GM18870 (cell line): ENCODE data around the gene GATA2.

Source experiments
- ATAC-seq: cut with Tn5 transposase; IDR thresholded peaks from one replicate; pipeline ENCODE4 v1.9.1; 2021; ENCODE audit warnings: moderate library complexity; ENCODE audit not compliant: unreplicated experiment

GATA2 gene

GRCh38 chr3:128492671-128493569 is at the start of gene GATA2:
Gene GATA2, minus strand, starts transcription at chr3:128493201. Its CDS starts 6,170 bp downstream, at chr3:128487031.
- no peak for ATAC-seq

DNA sequence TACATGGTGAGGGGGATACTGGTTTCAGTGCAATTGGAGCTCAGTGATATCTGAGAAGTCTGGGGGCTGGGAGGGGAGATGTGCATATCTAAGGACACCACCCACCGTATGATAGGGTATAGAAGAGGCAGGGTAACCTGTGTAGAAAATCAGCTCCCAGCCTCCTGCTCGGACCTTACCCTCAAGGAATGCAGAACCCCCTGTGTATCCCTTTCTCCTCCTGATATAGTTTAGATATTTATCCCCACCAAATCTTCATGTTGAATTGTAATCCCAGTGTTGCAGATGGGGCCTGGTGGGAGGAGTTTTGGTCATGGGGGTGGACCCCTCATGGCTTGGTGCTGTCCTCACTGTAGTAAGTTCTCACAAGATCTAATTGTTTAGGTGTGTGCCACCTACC is 48.2 kb upstream of the GATA2 start:
- ATAC-seq, result no peak

DNA sequence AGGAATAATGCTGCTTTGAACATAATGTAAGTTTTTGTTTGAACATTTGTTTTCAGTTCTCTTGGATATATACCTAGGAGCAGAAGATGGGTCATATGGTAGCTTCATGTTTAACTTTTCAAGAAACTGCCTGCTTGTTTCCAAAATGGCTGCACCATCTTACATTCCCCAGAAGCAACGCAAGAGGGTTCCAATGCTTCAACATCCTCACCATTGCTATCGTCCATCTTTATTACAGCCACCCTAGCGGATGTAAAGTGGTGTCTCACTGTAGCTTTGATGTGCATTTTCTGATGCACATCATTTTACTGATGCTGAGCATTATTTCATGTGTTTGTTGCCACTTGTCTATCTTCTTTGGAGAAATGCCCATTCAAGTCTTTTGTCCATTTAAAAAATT is 46.4 kb upstream of the GATA2 start:
- ATAC-seq, result no peak

DNA sequence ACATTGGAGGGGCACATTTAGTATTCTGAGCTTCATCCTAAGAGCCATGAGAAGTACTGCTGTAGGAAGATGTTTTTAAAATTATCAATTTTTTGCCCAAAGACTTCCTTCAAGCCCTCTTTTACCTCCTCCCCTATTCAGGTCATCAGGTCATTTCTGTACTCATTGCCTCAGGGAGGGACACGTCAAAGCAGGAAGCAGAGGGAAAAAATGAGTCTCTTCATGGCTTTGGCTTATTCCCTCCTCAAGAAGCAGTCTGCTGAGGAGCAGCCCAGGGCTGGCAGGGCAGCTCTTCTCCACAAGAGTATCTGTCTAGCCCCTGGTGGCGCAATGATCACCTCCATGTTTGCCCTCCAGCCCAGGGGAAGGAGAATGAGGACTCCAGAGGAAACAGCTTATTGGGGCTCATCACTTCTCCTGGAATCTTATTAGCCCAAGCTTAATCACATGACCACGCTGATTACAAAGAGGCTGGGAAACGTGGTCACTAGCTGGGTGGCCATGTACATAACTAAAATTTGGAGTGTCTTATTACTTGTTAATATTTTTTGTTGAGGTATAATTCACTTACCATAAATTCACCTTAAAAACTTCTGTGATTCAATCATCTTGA is 44.2 kb upstream of the GATA2 start:
- no peak for ATAC-seq

- ATAC-seq, result no peak
Observed at GRCh38 chr3:128532012-128532983, 39.3 kb upstream of the GATA2 start.

DNA sequence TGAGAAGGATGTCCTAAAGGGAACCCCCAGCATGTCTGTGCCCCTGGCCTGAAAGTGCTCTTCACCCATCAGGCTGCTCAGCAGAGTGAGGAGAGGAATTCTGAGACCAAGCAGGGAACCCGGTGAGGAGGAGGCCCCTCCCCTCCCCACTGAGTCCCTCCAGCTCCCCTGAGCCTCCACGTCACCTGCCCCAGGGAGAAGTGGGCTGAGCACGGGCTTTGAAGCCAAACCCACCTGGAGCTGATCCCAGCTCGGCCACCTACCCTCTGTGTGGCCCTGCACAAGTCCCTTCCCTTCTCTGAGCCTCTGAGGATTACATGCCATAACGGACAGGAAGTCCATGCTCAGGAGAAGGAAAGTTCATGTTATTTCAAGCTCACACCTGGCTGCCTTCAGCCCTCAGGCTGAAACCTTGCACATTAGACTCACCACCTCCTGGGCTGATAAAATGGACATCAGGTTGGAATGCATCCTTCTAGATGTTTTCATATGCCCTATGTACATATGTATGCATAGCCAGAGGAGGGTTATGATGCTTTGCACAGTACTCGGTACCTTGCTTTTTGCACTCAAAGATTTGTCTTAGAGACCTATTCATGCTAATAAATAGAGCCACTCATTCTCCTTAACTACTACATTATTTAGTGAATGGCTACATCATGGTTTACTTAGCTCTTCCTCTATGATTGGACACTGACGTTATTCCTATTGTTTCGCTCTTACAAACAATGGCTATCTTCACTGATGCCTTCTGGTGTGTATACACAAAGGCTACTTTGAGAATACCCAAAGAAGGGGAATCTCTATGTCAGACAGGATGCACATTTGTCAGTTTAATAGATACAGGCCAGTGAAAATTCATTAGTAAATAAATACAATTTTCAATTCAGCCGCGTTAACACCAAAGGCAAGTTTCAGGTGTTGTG is 31.6 kb upstream of the GATA2 start:
- ATAC-seq, result no peak

GRCh38 chr3:128523591-128523990 is 30.6 kb upstream of the GATA2 start:
- ATAC-seq, result no peak

DNA sequence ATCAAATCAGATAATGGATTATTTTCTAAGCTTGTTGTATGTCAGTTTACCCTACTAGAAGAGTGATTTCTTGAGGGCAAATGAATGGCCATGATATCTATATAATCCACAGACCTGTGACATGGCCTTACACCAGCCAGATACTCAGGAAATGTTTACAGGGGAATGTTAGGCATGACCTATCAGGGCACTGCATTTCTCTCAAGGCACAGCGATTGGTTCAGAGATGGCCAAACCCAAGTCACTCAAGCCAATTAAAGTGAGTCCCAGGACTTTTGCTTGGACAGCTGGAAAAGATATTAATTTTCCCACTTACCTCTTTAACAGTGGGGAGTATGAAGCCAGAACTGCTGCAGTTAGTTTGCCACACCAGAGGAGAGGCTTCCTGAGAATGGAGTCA is 28.7 kb upstream of the GATA2 start:
- ATAC-seq, result no peak

- ATAC-seq, result no peak
Observed at GRCh38 chr3:128518587-128519490, 25.8 kb upstream of the GATA2 start.

DNA sequence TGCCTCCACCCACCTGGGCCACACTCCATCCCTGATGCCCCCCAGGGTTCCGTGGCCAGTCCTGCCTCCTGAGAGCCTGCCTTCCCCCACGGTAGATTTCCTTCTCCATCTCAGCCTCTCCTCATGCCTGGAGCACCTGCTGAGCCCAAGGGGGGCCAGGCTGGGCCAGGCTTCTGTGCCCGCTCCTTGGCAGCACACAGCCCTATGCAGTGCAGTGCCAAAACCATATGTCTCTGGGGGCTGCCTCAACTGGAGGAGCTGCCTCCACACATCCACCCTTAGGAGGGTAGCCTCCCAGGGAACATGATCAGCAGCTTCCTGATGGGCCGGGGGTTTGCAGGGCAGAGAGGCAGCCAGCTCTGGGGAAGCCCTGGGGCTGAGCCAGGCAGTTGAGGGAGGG is 24.6 kb upstream of the GATA2 start:
- no peak for ATAC-seq

GRCh38 chr3:128515967-128516366 is 23.0 kb upstream of the GATA2 start:
- ATAC-seq, result no peak

- no peak for ATAC-seq
Observed at GRCh38 chr3:128508852-128509251, 15.9 kb upstream of the GATA2 start.

DNA sequence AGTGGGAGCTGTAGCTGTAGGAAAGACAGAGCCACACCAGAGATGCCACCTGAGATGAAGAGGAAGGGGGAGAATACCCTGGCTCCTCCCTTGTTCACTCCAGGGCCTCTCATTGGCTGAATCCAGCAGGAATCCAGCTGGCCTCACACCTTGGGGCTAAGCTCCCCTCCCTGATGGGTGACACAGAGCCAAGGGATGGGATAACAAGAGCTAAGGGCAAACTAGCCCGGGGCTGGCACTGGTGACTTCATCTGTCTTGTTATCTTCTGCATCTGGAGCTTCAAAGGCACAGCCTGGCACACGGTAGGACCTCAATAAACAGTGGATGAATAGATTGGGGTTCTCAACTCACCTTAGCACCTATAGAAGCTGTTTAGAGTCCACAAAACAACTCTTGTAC is 13.8 kb upstream of the GATA2 start:
- no peak for ATAC-seq

DNA sequence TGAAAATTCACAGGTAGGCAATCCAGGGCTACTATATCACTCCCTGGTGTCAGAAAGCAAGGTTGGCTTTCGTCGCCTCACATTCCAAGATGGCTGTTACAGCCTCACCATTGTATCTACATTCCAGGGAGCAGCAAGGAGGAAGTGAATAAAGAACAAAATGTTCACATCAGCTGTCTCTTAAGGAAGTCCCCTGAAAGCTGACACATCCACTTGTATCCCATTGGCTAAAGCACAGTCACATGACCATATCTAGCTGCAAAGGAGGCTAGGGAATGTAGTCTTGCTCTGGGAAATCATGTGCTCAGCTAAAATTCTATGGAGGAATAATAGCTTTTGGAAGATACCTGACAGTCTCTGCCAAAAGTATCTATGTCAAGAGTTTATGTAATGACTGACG is 12.8 kb upstream of the GATA2 start:
- no peak for ATAC-seq

DNA sequence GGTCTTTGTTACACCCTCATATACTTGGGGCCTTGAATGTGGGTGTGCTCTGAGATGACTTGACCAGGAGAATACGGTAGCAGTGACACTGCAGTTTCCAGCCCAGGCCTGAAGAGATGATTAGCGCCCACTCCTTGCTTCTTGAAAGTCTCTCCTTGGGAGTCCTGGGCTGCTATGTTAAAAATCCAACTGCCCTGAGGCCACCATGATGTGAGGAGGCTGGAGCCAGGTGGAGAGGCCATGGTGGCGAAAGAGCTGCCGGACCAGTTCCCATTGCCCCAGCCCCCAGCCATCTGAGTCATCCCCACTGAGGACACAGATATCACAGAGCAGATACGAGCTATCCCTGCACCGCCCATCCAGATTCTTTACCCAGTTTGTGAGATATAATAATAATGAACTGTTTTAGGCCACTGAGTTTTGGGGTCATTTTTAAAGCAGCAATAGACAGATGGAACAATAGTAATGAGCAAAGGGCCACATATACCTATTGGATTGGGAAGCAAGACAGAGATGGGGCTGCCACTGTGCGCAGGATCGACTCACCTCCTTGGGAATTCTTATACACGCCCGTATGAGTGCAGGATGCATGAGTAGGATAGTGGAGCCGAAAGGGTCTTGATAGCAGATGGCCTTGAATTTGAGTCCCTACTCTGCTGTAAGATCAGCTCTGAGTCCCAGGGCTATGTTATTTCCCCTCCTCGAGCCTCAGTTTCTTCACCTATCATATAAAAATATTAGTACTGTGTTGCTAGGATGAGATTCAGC is 12.1 kb upstream of the GATA2 start:
- no peak for ATAC-seq

DNA sequence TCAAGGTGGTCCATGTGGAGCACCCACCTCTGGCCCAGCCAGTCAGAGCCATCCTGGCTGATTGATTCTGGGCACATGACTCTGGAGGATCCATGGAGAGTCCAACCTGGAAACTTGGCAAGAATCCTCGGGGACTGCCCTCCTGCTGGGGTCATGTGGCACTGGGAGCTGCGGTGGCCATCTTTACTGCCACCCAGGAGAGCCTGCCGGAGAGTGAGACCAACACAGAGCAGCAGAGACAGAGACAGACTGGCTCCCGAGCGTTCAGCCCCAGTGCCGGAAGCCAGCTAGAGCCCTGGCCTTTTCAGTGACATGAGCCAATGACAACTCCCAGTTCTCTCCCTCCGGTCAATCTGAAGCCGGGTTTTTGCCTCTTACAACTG is 11.5 kb upstream of the GATA2 start:
- ATAC-seq, result no peak

DNA sequence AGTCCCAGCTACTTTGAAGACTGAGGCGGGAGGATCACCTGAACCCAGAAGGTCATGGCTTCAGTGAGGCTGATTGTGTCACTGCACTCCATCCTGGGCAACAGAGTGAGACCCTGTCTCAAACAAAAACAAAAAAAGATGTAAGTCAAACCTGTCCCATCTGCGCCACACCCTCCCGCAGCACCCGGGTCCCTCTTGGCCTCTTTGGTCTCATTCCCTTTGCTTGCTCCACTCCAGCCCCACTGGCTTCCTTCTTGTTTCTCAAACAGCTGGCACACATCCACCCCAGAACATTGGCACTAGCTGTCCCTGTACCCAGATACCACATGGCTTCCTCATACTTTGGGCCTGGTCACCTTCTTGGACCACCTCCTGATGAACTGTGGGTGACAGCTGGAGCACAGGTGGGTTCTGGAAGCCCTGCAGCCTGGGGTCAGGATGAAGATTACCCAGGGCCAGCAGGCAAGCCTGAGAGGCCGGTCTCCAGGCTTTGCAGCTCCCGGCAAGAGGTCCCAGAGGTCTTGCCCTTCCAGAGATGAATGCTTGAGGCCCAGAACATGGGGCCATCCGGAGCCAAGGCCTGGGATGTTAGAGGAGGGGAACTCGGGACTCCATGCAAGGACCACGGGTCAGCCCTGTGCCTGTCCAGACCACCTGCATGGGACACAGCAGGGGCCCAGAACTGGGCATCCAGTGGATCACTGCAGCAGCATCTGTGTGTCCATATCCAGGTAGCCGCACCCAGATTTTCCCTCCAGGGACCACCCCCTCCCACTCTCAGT is 10.9 kb upstream of the GATA2 start:
- ATAC-seq, result no peak

- no peak for ATAC-seq
Observed at GRCh38 chr3:128503164-128503651, 10.2 kb upstream of the GATA2 start.
